Neural cell (in vitro differentiated cells): Measurements from ENCODE around the gene OGFOD3. TPM values are rescaled to one million over a fixed set of nuclear protein-coding genes. Genes with fewer than 3 reads are reported as not detected.

Experiments used
- H2AFZ ChIP-seq: fragments of 200-600, 300-800 bp; sonication (generic), shearing (Covaris generic); 2 replicates; pipeline ENCODE4 v1.6.0; 2014; ENCODE audit warnings: low read depth, mild to moderate bottlenecking, antibody characterized with exemption, low read length, moderate library complexity
- H3F3A ChIP-seq: fragments of 200-600 bp; shearing (Covaris generic); 2 replicates; pipeline ENCODE4 v1.6.1; 2016; ENCODE audit warnings: mild to moderate bottlenecking, moderate library complexity, mixed read lengths, antibody characterized with exemption, low read length; ENCODE audit not compliant: insufficient read depth, poor library complexity, severe bottlenecking
- H3K27ac ChIP-seq: fragments of 200-600, 300-800 bp; sonication (generic), shearing (Covaris generic); 2 replicates; pipeline ENCODE4 v1.5.1; 2014; ENCODE audit warnings: mild to moderate bottlenecking, low read length, moderate library complexity
- H3K27me3 ChIP-seq: fragments of 300-800, 200-600 bp; sonication (generic), shearing (Covaris generic); 2 replicates; pipeline ENCODE4 v1.6.0; 2014; ENCODE audit warnings: mild to moderate bottlenecking, low read depth, low read length, moderate library complexity; ENCODE audit not compliant: insufficient read depth
- H3K36me3 ChIP-seq: fragments of 300-800, 200-600 bp; sonication (generic), shearing (Covaris generic); 2 replicates; pipeline ENCODE4 v1.5.1; 2014; ENCODE audit warnings: mild to moderate bottlenecking, antibody characterized with exemption, low read length, moderate library complexity; ENCODE audit not compliant: insufficient read depth
- H3K4me2 ChIP-seq: fragments of 300-800, 200-600 bp; sonication (generic), shearing (Covaris generic); 2 replicates; pipeline ENCODE4 v1.6.0; 2014; ENCODE audit warnings: mild to moderate bottlenecking, low read length
- H3K4me3 ChIP-seq: fragments of 300-800, 200-600 bp; sonication (generic), shearing (Covaris generic); 2 replicates; pipeline ENCODE4 v1.5.1; 2014; ENCODE audit warnings: mild to moderate bottlenecking, low read length, moderate library complexity
- H3K79me2 ChIP-seq: fragments of 200-600 bp; shearing (Covaris generic); replicated peaks from 2 replicates; pipeline ENCODE4 v1.6.0; 2014; ENCODE audit warnings: mild to moderate bottlenecking, low read length, moderate library complexity; ENCODE audit not compliant: insufficient read depth
- H3K9ac ChIP-seq: fragments of 300-800, 200-600 bp; sonication (generic), shearing (Covaris generic); 2 replicates; pipeline ENCODE4 v1.6.1; 2016; ENCODE audit warnings: mild to moderate bottlenecking, low read length, mixed read lengths
- H3K9me2 ChIP-seq: fragments of 200-600 bp; shearing (Covaris generic); 2 replicates; pipeline ENCODE4 v1.6.1; 2016; ENCODE audit warnings: mild to moderate bottlenecking, low read length, mixed read lengths; ENCODE audit not compliant: insufficient read depth
- H3K9me3 ChIP-seq: fragments of 200-600, 300-800 bp; sonication (generic), shearing (Covaris generic); 2 replicates; pipeline ENCODE4 v1.6.1; 2016; ENCODE audit warnings: mild to moderate bottlenecking, mixed run types, low read length, moderate library complexity, mixed read lengths
- H4K20me1 ChIP-seq: fragments of 200-600 bp; shearing (Covaris generic); 2 replicates; pipeline ENCODE4 v1.6.1; 2016; ENCODE audit warnings: mild to moderate bottlenecking, mixed run types; ENCODE audit not compliant: insufficient read depth
- EP300 ChIP-seq: fragments of 450-650 bp; conservative IDR thresholded peaks from 2 replicates; pipeline ENCODE4 v1.6.1; 2014; ENCODE audit warnings: antibody characterized with exemption, mild to moderate bottlenecking, moderate library complexity; ENCODE audit not compliant: poor library complexity, severe bottlenecking
- EZH2 ChIP-seq: fragments of 200-600, 300-800 bp; shearing (Covaris generic), sonication (generic); IDR thresholded peaks from 2 replicates; pipeline ENCODE4 v1.6.1; 2014; ENCODE audit warnings: antibody characterized with exemption, low read length, borderline replicate concordance, mild to moderate bottlenecking; ENCODE audit not compliant: insufficient read depth, poor library complexity, severe bottlenecking
- MXI1 ChIP-seq: fragments of 450-650 bp; conservative IDR thresholded peaks from 2 replicates; pipeline ENCODE4 v1.6.1; 2014; ENCODE audit warnings: antibody characterized with exemption, mild to moderate bottlenecking; ENCODE audit not compliant: poor library complexity, severe bottlenecking
- POLR2AphosphoS5 ChIP-seq: IDR thresholded peaks from 2 replicates; pipeline ENCODE4 v1.6.1; 2012
- RAD21 ChIP-seq: fragments of 450-650 bp; conservative IDR thresholded peaks from 2 replicates; pipeline ENCODE4 v1.6.1; 2014; ENCODE audit warnings: antibody characterized with exemption, mild to moderate bottlenecking, moderate library complexity
- REST ChIP-seq: IDR thresholded peaks from 2 replicates; pipeline ENCODE4 v1.6.1; 2012; ENCODE audit warnings: borderline replicate concordance
- SMC3 ChIP-seq: fragments of 450-650 bp; conservative IDR thresholded peaks from 2 replicates; pipeline ENCODE4 v1.6.1; 2014; ENCODE audit warnings: antibody characterized with exemption, mild to moderate bottlenecking, moderate library complexity; ENCODE audit not compliant: poor library complexity
- TAF1 ChIP-seq: IDR thresholded peaks from 2 replicates; pipeline ENCODE4 v1.6.1; 2012; ENCODE audit warnings: low read depth
- polyA plus RNA-seq: library from polyadenylated mRNA; depleted of rRNA; stranded (reverse); fragments of >200 nt; gene quantifications from 2 replicates; pipeline ENCODE4 v1.2.3, GENCODE V29; 2014
- TF ChIP-seq, protein P1 (sequence below): fragments of 450-650 bp; IDR thresholded peaks from 2 replicates; pipeline ENCODE4 v1.5.1; 2014; ENCODE audit warnings: antibody characterized with exemption, mild to moderate bottlenecking, moderate library complexity; ENCODE audit not compliant: poor library complexity, severe bottlenecking

OGFOD3 gene
- polyA plus RNA-seq, 1 donor from 2014 or later, result 22.6 TPM

GRCh38 chr17:82370471-82371332, 47.7 kb downstream of the OGFOD3 start:
- Histone ChIP-seq H3K79me2 (no peaks in the 10 kb centered on the region), H3K9me2 (no peaks in the 10 kb centered on the region), H3K9me3 (no peaks in the 10 kb centered on the region), H3F3A (no peaks in the 10 kb centered on the region), H3K9ac (no peak overlapping the region), H4K20me1 (no peaks in the 10 kb centered on the region), H2AFZ (no peak overlapping the region), H3K4me2 (no peak overlapping the region), H3K4me3 (peak overlapping the region; percentile 51), H3K27me3 (peaks cover 29% of the 10 kb centered on the region), H3K27ac (no peak overlapping the region), H3K36me3 (no peaks in the 10 kb centered on the region)
- TF ChIP-seq POLR2AphosphoS5 (no peak), MXI1 (no peak), SMC3 (no peak), EZH2 (no peak), RAD21 (no peak), REST (no peak), EP300 (no peak), TAF1 (no peak)
- TF ChIP-seq, protein P1, sequence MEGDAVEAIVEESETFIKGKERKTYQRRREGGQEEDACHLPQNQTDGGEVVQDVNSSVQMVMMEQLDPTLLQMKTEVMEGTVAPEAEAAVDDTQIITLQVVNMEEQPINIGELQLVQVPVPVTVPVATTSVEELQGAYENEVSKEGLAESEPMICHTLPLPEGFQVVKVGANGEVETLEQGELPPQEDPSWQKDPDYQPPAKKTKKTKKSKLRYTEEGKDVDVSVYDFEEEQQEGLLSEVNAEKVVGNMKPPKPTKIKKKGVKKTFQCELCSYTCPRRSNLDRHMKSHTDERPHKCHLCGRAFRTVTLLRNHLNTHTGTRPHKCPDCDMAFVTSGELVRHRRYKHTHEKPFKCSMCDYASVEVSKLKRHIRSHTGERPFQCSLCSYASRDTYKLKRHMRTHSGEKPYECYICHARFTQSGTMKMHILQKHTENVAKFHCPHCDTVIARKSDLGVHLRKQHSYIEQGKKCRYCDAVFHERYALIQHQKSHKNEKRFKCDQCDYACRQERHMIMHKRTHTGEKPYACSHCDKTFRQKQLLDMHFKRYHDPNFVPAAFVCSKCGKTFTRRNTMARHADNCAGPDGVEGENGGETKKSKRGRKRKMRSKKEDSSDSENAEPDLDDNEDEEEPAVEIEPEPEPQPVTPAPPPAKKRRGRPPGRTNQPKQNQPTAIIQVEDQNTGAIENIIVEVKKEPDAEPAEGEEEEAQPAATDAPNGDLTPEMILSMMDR, result no peak

DNA sequence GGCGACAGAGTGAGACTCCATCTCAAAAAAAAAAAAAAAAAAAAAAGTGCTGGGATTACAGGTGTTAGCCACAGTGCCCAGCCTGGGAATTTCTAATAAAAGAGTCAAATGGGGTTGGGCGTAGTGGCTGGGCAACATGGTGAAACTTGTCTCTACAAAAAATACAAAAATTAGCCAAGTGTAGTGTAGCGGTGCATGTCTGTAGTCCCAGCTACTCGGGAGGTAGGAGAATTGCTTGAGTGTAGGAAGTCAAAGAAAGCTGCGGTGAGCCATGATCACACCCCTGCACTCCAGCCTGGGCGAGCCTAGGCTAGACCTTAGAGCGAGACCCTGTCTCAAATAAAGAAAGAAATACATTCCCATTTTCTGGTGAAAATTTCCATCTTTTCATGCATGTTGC, 49.2 kb downstream of the OGFOD3 start:
- no peak overlapping the region for H3K4me2 ChIP-seq
- H3K4me3 ChIP-seq, result no peak overlapping the region
- H3K9me2 ChIP-seq, result no peaks in the 10 kb centered on the region
- no peaks in the 10 kb centered on the region for H3K79me2 ChIP-seq
- H3K9me3 ChIP-seq, result no peaks in the 10 kb centered on the region
- H3F3A ChIP-seq, result no peaks in the 10 kb centered on the region
- H3K27me3 ChIP-seq, result peaks cover 27% of the 10 kb centered on the region
- H3K9ac ChIP-seq, result no peak overlapping the region
- TF ChIP-seq EP300, result no peak
- TF ChIP-seq RAD21, result no peak
- TF ChIP-seq EZH2, result no peak
- no peak for TF ChIP-seq POLR2AphosphoS5
- no peak for TF ChIP-seq REST
- no peak for TF ChIP-seq SMC3
- TF ChIP-seq TAF1, result no peak
- no peak for TF ChIP-seq MXI1
- TF ChIP-seq, protein P1, result no peak
- H4K20me1 ChIP-seq, result no peaks in the 10 kb centered on the region
- H3K36me3 ChIP-seq, result no peaks in the 10 kb centered on the region
- no peak overlapping the region for H3K27ac ChIP-seq
- H2AFZ ChIP-seq, result no peak overlapping the region
